Stimulated activated naive CD8-positive, alpha-beta T cell treated with anti-CD3 and anti-CD28 coated beads, Interleukin-15, amount 100 ng/mL, for 72 hours (primary cell): ENCODE results near the gene PAPLN.

Experiments
- ATAC-seq: fragments of 150-1000 bp; cut with Tn5 transposase; 2 replicates; pipeline ENCODE4 v1.10.0; 2021; ENCODE audit warnings: mild to moderate bottlenecking, moderate library complexity
- DNase-seq, 2 donors: peaks; one replicate each; pipeline ENCODE4 v3.0.0; 2021 to 2022
- H3K27ac Mint-ChIP-seq, 2 donors: one replicate each; pipeline ENCODE4 v1.8.0; 2022; ENCODE audit warnings: mild to moderate bottlenecking in 2 of 2, mixed read lengths in 2 of 2, moderate library complexity in 2 of 2
- H3K27me3 Mint-ChIP-seq: one replicate; pipeline ENCODE4 v1.8.0; 2022; ENCODE audit warnings: mixed read lengths
- H3K4me1 Mint-ChIP-seq: one replicate; pipeline ENCODE4 v1.8.0; 2022; ENCODE audit warnings: mild to moderate bottlenecking, mixed read lengths
- H3K4me3 Mint-ChIP-seq, 2 donors: one replicate each; pipeline ENCODE4 v1.8.0; 2022; ENCODE audit warnings: mild to moderate bottlenecking in 2 of 2, mixed read lengths in 2 of 2, moderate library complexity in 1 of 2
- H3K9me3 Mint-ChIP-seq, 2 donors: one replicate each; pipeline ENCODE4 v1.8.0; 2022; ENCODE audit warnings: mixed read lengths in 2 of 2

The PAPLN gene

GRCh38 chr14:73249564-73250316, 12.4 kb downstream of the PAPLN start:
- ATAC-seq = no peak
- Mint-ChIP-seq H3K4me3 (no peak overlapping the region), H3K27ac (peak overlapping the region in 1 of 2 donors; percentile 35), H3K9me3 (no peaks in the 10 kb centered on the region), H3K27me3 (peaks cover 26% of the 10 kb centered on the region), H3K4me1 (peaks cover 28% of the 10 kb centered on the region)
- no peak for DNase-seq

GRCh38 chr14:73250317-73250713, 13.0 kb downstream of the PAPLN start:
- Mint-ChIP-seq H3K4me3 (no peak overlapping the region), H3K4me1 (peaks cover 23% of the 10 kb centered on the region), H3K27me3 (peaks cover 20% of the 10 kb centered on the region), H3K27ac (no peak overlapping the region), H3K9me3 (no peaks in the 10 kb centered on the region)
- no peak for ATAC-seq
- DNase-seq = no peak

- H3K4me3 Mint-ChIP-seq = no peak overlapping the region
- no peak overlapping the region for H3K27ac Mint-ChIP-seq
- peaks cover 23% of the 10 kb centered on the region for H3K4me1 Mint-ChIP-seq
- DNase-seq (no peak), ATAC-seq (no peak)
- no peaks in the 10 kb centered on the region for H3K9me3 Mint-ChIP-seq
- H3K27me3 Mint-ChIP-seq = peaks cover 19% of the 10 kb centered on the region
Observed at GRCh38 chr14:73250781-73251500, 13.6 kb downstream of the PAPLN start.

GRCh38 chr14:73251516-73252215, 14.4 kb downstream of the PAPLN start:
- Mint-ChIP-seq H3K4me1 (peaks cover 17% of the 10 kb centered on the region), H3K27ac (no peak overlapping the region), H3K27me3 (peaks cover 13% of the 10 kb centered on the region), H3K9me3 (no peaks in the 10 kb centered on the region), H3K4me3 (no peak overlapping the region)
- DNase-seq (no peak), ATAC-seq (peak; percentile 31)

GRCh38 chr14:73252491-73253322, 15.4 kb downstream of the PAPLN start:
- no peak for DNase-seq
- no peak for ATAC-seq
- H3K9me3 Mint-ChIP-seq = no peaks in the 10 kb centered on the region
- no peak overlapping the region for H3K4me3 Mint-ChIP-seq
- H3K27me3 Mint-ChIP-seq = peaks cover 3% of the 10 kb centered on the region
- H3K27ac Mint-ChIP-seq = no peak overlapping the region
- H3K4me1 Mint-ChIP-seq = peaks cover 6% of the 10 kb centered on the region

- Mint-ChIP-seq H3K4me1 (peaks cover 6% of the 10 kb centered on the region), H3K4me3 (no peak overlapping the region), H3K9me3 (no peaks in the 10 kb centered on the region), H3K27ac (no peak overlapping the region), H3K27me3 (no peaks in the 10 kb centered on the region)
- ATAC-seq = no peak
- DNase-seq = no peak
Observed at GRCh38 chr14:73253323-73253610, 16.0 kb downstream of the PAPLN start.

- H3K27me3 Mint-ChIP-seq = no peaks in the 10 kb centered on the region
- H3K4me1 Mint-ChIP-seq = peaks cover 7% of the 10 kb centered on the region
- DNase-seq = no peak
- no peak overlapping the region for H3K4me3 Mint-ChIP-seq
- ATAC-seq = peak; percentile 6
- no peak overlapping the region for H3K27ac Mint-ChIP-seq
- no peaks in the 10 kb centered on the region for H3K9me3 Mint-ChIP-seq
Observed at GRCh38 chr14:73253721-73254120, 16.4 kb downstream of the PAPLN start.

- Mint-ChIP-seq H3K4me3 (no peak overlapping the region), H3K4me1 (peaks cover 7% of the 10 kb centered on the region), H3K9me3 (no peaks in the 10 kb centered on the region), H3K27me3 (no peaks in the 10 kb centered on the region), H3K27ac (no peak overlapping the region)
- DNase-seq (no peak), ATAC-seq (no peak)
Observed at GRCh38 chr14:73254247-73255004, 17.1 kb downstream of the PAPLN start.

- Mint-ChIP-seq H3K4me1 (peaks cover 7% of the 10 kb centered on the region), H3K4me3 (no peak overlapping the region), H3K27me3 (peaks cover 4% of the 10 kb centered on the region), H3K9me3 (no peaks in the 10 kb centered on the region), H3K27ac (no peak overlapping the region)
- ATAC-seq (no peak), DNase-seq (no peak)
Observed at GRCh38 chr14:73255005-73255400, 17.7 kb downstream of the PAPLN start.

GRCh38 chr14:73255693-73256225, 18.5 kb downstream of the PAPLN start:
- DNase-seq = no peak
- ATAC-seq = no peak
- Mint-ChIP-seq H3K4me3 (no peak overlapping the region), H3K4me1 (peaks cover 7% of the 10 kb centered on the region), H3K9me3 (no peaks in the 10 kb centered on the region), H3K27me3 (peaks cover 10% of the 10 kb centered on the region), H3K27ac (peak overlapping the region in 1 of 2 donors; percentile 1)

GRCh38 chr14:73258076-73258475, 20.8 kb downstream of the PAPLN start:
- peaks cover 7% of the 10 kb centered on the region for H3K4me1 Mint-ChIP-seq
- ATAC-seq (no peak), DNase-seq (no peak)
- no peak overlapping the region for H3K4me3 Mint-ChIP-seq
- no peak overlapping the region for H3K27ac Mint-ChIP-seq
- H3K27me3 Mint-ChIP-seq = peaks cover 19% of the 10 kb centered on the region
- no peaks in the 10 kb centered on the region for H3K9me3 Mint-ChIP-seq

- Mint-ChIP-seq H3K9me3 (no peaks in the 10 kb centered on the region), H3K4me1 (peaks cover 7% of the 10 kb centered on the region), H3K4me3 (no peak overlapping the region), H3K27ac (no peak overlapping the region), H3K27me3 (peaks cover 24% of the 10 kb centered on the region)
- ATAC-seq = peak; percentile 6
- no peak for DNase-seq
Observed at GRCh38 chr14:73258845-73259611, 21.7 kb downstream of the PAPLN start.

GRCh38 chr14:73259837-73260236, 22.5 kb downstream of the PAPLN start:
- peaks cover 7% of the 10 kb centered on the region for H3K4me1 Mint-ChIP-seq
- DNase-seq (no peak), ATAC-seq (no peak)
- no peak overlapping the region for H3K27ac Mint-ChIP-seq
- H3K9me3 Mint-ChIP-seq = no peaks in the 10 kb centered on the region
- H3K4me3 Mint-ChIP-seq = no peak overlapping the region
- H3K27me3 Mint-ChIP-seq = peaks cover 32% of the 10 kb centered on the region

- no peaks in the 10 kb centered on the region for H3K9me3 Mint-ChIP-seq
- DNase-seq (no peak), ATAC-seq (no peak)
- H3K27ac Mint-ChIP-seq = no peak overlapping the region
- H3K27me3 Mint-ChIP-seq = peaks cover 40% of the 10 kb centered on the region
- H3K4me1 Mint-ChIP-seq = peaks cover 7% of the 10 kb centered on the region
- no peak overlapping the region for H3K4me3 Mint-ChIP-seq
Observed at GRCh38 chr14:73260574-73260973, 23.3 kb downstream of the PAPLN start.
